Ishikawa (cell line): ENCODE data around the gene ABLIM2.

ENCODE experiments used
- CEBPB ChIP-seq: IDR thresholded peaks from 2 replicates; pipeline ENCODE4 v1.6.1; 2012
- CREB1 ChIP-seq: IDR thresholded peaks from 2 replicates; pipeline ENCODE4 v1.6.1; 2012; ENCODE audit warnings: low read depth
- EGR1 ChIP-seq: IDR thresholded peaks from 2 replicates; pipeline ENCODE4 v1.6.1; 2012
- EP300 ChIP-seq: IDR thresholded peaks from 2 replicates; pipeline ENCODE4 v1.6.1; 2012; ENCODE audit warnings: borderline replicate concordance
- FOXM1 ChIP-seq: IDR thresholded peaks from 2 replicates; pipeline ENCODE4 v1.6.1; 2012; ENCODE audit warnings: low read depth, borderline replicate concordance
- MAX ChIP-seq: IDR thresholded peaks from 2 replicates; pipeline ENCODE4 v1.6.1; 2012
- NFIC ChIP-seq: IDR thresholded peaks from 2 replicates; pipeline ENCODE4 v1.6.1; 2012
- RAD21 ChIP-seq: IDR thresholded peaks from 2 replicates; pipeline ENCODE4 v1.6.1; 2012; ENCODE audit warnings: low read depth
- TAF1 ChIP-seq: IDR thresholded peaks from 2 replicates; pipeline ENCODE4 v1.6.1; 2012; ENCODE audit warnings: low read depth, mild to moderate bottlenecking
- TCF12 ChIP-seq: IDR thresholded peaks from 2 replicates; pipeline ENCODE4 v1.6.1; 2012; ENCODE audit warnings: low read depth
- TEAD4 ChIP-seq: IDR thresholded peaks from 2 replicates; pipeline ENCODE4 v1.6.1; 2012
- YY1 ChIP-seq: IDR thresholded peaks from 2 replicates; pipeline ENCODE4 v1.6.1; 2012; ENCODE audit warnings: low read depth
- ZBTB7A ChIP-seq: IDR thresholded peaks from 2 replicates; pipeline ENCODE4 v1.6.1; 2012; ENCODE audit warnings: low read depth
- TF ChIP-seq, protein P1 (sequence below): IDR thresholded peaks from 2 replicates; pipeline ENCODE4 v1.6.1; 2012; ENCODE audit warnings: low read depth, mild to moderate bottlenecking
- TF ChIP-seq, protein P2 (sequence below): IDR thresholded peaks from 2 replicates; pipeline ENCODE4 v1.6.1; 2012

Gene ABLIM2

GRCh38 chr4:8105306-8106100 lies 53.1 kb downstream of the ABLIM2 start:
- TF ChIP-seq TAF1 = no peak
- no peak for TF ChIP-seq RAD21
- TF ChIP-seq EGR1 = no peak
- TF ChIP-seq CREB1 = no peak
- TF ChIP-seq YY1 = no peak
- no peak for TF ChIP-seq EP300
- TF ChIP-seq TCF12 = no peak
- no peak for TF ChIP-seq CEBPB
- TF ChIP-seq, protein P1, sequence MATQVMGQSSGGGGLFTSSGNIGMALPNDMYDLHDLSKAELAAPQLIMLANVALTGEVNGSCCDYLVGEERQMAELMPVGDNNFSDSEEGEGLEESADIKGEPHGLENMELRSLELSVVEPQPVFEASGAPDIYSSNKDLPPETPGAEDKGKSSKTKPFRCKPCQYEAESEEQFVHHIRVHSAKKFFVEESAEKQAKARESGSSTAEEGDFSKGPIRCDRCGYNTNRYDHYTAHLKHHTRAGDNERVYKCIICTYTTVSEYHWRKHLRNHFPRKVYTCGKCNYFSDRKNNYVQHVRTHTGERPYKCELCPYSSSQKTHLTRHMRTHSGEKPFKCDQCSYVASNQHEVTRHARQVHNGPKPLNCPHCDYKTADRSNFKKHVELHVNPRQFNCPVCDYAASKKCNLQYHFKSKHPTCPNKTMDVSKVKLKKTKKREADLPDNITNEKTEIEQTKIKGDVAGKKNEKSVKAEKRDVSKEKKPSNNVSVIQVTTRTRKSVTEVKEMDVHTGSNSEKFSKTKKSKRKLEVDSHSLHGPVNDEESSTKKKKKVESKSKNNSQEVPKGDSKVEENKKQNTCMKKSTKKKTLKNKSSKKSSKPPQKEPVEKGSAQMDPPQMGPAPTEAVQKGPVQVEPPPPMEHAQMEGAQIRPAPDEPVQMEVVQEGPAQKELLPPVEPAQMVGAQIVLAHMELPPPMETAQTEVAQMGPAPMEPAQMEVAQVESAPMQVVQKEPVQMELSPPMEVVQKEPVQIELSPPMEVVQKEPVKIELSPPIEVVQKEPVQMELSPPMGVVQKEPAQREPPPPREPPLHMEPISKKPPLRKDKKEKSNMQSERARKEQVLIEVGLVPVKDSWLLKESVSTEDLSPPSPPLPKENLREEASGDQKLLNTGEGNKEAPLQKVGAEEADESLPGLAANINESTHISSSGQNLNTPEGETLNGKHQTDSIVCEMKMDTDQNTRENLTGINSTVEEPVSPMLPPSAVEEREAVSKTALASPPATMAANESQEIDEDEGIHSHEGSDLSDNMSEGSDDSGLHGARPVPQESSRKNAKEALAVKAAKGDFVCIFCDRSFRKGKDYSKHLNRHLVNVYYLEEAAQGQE = no peak

DNA sequence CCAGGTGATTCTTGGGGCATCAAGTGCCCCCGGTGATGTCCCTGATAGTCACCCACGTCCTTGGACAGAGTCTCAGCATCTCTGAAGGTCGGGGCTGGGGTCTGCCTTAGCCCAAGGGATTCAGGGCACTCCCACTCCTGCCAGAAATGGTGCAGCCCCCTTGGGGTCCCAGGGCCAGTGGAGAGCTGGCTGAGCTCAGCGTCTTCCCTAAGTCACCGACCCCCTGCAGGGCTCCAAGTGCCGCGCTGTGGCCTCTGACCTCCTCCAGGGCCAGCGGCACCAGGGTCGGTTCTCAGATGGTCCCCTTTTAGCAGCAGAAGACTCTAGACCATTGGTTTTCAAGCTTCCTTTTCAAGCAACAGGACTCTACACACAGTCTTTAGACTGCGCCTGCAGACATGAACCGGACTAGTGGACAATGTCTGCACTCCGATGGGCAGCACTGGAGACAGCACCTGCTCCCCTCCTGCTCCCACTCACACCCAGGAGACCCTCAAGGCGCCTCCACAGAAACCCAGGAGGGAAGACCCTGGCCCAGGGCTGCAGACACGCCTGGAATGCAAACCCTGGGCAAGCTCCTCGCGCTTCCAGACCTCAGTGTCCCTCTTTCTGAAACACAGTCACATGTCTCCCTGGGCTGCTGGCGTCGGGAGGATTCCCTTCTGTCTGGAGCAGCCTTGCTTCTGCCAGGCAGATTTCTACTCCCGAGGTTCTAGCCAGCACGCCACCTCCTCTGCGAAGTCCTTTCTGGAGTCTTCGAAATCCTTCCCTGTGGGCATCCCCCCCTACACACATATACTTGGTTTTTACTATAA lies 53.9 kb downstream of the ABLIM2 start:
- TF ChIP-seq YY1 (no peak), TAF1 (no peak), EGR1 (no peak), NFIC (no peak), MAX (no peak), ZBTB7A (no peak), CEBPB (no peak), EP300 (no peak), TEAD4 (no peak), FOXM1 (no peak), TCF12 (no peak), RAD21 (no peak), CREB1 (no peak)
- TF ChIP-seq, protein P2, sequence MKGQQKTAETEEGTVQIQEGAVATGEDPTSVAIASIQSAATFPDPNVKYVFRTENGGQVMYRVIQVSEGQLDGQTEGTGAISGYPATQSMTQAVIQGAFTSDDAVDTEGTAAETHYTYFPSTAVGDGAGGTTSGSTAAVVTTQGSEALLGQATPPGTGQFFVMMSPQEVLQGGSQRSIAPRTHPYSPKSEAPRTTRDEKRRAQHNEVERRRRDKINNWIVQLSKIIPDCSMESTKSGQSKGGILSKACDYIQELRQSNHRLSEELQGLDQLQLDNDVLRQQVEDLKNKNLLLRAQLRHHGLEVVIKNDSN = no peak
- TF ChIP-seq, protein P1 = no peak

GRCh38 chr4:8103421-8104390 lies 54.9 kb downstream of the ABLIM2 start:
- TF ChIP-seq TCF12 (no peak), EGR1 (no peak), CEBPB (no peak)

DNA sequence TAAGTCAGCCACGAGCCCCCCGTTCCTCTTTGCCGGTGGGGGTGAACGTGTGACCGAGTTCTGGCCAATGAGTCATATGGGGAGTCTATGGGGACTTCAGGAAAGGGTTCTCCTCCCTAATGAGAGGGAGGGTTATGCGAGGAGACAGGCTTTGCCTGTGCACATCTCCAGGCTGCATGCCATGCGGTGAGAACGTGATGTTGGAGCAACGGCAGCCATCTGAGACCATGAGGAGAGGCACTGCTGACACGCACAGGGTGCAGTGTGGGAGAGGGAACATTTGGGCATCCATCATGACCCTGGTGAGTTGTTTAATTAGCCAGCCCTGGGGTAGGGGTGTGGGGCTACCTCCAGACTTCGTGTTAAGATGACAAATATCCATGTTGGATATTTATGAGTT lies 55.8 kb downstream of the ABLIM2 start:
- TF ChIP-seq TEAD4 = no peak
- no peak for TF ChIP-seq TCF12
- TF ChIP-seq CREB1 = no peak
- TF ChIP-seq EGR1 = no peak
- no peak for TF ChIP-seq MAX
- TF ChIP-seq TAF1 = no peak

GRCh38 chr4:8102076-8102355 lies 56.6 kb downstream of the ABLIM2 start:
- TF ChIP-seq, protein P1 = no peak
- TF ChIP-seq NFIC = no peak
- no peak for TF ChIP-seq FOXM1
- no peak for TF ChIP-seq RAD21
- TF ChIP-seq TEAD4 = no peak
- TF ChIP-seq TCF12 = no peak
